ENCODE measurements around the gene PDXK. TPM values are rescaled to one million over a fixed set of nuclear protein-coding genes. Genes with fewer than 3 reads are reported as not detected.

Gene PDXK
- total RNA-seq, 1 experiment from 2014 or later, result 149 TPM

GRCh38 chr21:43779660-43780059 is 60.7 kb downstream of the PDXK start:
- DNase-seq (ENCODE audit: low read depth), result no peak

GRCh38 chr21:43781846-43782245 is 62.9 kb downstream of the PDXK start:
- no peak for DNase-seq (ENCODE audit: low read depth)

DNA sequence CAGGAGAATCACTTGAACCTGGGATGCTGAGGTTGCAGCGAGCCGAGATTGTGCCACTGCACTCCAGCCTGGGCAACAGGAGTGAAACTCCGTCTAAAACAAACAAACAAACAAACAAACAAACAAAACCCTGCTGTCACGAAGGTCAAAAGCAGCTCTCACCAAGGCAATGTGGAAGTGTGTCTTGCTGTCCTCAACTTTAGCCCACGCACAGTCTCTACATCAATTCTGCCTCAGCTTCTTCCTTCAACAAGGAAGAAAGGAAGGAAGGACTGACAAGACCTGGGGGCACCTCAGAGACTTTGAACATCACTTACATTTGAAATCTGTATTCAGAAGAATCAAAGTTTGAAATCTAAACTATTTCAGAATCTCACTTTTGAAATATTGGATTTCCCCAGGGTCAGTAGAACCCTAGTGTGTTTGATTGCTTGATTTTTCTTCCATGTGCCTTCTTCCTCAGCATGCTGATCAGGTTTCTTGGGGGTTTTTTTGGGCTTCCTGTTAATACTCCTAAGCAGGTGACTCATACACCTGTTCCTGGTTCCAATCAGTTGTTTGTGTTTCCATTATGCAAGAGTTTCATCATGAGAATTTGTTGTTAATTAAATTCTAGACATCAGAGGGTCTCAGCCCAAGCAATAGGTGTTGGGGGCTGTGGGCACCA is 63.6 kb downstream of the PDXK start:
- DNase-seq (ENCODE audit: low read depth), result no peak

- DNase-seq (ENCODE audit: low read depth), result no peak
Observed at GRCh38 chr21:43783098-43783700, 64.3 kb downstream of the PDXK start.

- no peak for DNase-seq (ENCODE audit: low read depth)
Observed at GRCh38 chr21:43785134-43785533, 66.2 kb downstream of the PDXK start.

DNA sequence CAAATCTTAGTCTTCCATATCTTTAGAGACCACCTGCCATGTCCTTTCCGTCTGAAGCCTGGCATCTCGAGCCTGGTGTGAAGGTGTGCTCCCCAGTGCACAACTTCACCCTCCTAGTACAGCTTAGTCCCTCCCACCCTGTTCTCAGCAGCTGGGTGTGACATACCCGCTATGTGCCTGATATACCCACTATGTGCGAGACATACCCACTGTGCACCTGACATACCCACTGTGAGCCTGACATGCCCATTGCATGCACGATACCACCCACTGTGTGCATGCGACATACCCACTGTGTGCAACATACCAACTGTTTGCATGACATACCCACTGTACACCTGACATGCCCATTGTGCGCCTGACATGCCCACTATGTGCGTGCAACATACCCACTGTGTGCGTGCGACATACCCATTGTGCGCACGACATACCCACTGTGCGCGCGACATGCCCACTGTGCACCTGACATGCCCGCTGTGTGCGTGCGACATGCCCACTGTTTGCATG is 67.4 kb downstream of the PDXK start:
- DNase-seq (ENCODE audit: low read depth), result no peak

DNA sequence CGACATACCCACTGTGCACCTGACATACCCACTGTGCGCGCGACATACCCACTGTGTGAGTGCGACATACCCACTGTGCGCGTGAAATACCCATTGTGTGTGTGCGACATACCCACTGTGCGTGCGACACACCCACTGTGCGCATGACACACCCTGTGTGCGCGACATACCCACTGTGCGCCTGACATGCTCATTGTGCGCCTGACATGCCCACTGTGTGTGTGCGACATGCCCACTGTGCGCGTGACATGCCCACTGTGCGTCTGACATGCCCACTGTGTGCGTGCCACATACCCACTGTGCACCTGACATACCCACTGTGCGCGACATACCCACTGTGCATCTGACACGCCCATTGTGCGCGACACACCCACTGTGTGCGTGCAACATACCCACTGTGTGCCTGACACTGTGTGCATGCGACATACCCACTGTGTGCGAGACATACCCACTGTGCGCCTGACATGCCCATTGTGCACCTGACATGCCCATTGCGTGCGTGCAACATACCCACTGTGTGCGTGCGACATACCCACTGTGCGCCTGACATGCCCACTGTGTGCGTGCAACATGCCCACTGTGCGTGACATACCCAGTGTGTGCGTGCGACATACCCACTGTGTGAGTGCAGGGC is 68.0 kb downstream of the PDXK start:
- no peak for DNase-seq (ENCODE audit: low read depth)

- peak; percentile 86 for DNase-seq (ENCODE audit: low read depth)
Observed at GRCh38 chr21:43789276-43790009, 70.5 kb downstream of the PDXK start, which contains the start of gene RRP1. Gene RRP1, plus strand, starts transcription at chr21:43789577. Its CDS starts 53 bp downstream, at chr21:43789630.

DNA sequence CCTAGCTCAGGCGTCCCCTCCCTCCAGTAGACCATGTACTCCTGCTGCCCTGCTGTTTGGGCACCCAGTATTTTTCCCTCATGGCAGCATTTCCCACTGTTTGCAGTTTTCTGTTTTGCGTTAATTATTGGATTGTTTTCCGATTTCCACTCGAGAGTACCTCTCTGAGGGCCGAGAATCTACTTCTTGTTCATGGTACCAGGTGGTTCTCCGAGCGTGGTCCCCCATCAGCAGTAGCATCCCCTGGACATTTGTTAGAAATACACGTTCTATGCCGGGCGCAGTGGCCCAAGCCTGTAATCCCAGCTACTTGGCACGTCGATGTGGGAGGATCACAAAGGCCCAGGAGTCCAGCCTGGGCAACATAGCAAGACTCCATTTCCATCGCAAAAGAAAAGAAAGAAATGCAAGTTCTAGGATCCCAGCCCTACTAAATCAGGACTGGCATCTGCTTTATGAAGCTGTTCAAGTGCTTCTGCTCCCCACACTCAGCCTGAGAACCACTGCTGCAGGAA is 71.1 kb downstream of the PDXK start:
- no peak for DNase-seq (ENCODE audit: low read depth)

GRCh38 chr21:43792406-43792805 is 73.5 kb downstream of the PDXK start:
- no peak for DNase-seq (ENCODE audit: low read depth)

DNA sequence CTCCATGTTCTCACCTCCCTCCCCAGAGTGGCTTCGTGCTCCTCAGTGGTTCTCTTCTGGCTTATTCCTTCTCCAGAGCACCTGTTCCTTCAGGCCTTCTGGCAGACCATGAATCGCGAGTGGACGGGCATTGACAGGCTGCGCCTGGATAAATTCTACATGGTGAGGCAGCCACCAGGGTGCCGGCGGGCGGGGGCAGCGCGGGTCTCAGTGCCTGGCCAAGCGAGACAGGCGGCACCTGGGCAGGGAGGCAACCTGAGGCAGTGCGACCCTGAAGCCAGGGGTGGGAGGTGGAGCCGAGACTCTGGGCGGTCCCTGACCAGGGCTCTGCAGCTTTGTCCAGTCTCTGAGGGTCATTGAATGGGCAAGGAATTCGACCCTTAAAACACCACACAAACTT is 74.3 kb downstream of the PDXK start:
- no peak for DNase-seq (ENCODE audit: low read depth)

DNA sequence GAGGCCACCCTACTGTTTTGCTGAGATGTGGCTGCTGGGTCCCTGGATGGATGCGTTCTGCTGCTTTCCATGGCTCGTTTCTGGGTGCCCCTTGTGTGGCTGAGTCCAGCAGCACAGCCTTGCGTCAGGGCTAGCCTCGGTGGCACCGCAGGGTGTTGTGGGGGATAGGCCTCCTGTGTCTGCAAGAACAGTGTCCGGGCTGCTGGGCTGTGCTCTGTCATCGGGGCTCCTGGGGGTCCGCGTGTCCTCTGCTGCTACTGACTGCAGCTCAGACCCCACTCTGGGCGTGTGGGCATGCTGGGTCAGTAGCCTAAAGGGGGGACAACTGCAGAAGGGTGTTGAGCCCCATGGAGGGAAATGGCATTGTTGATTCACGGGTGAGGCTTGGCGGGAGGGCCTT is 75.4 kb downstream of the PDXK start:
- DNase-seq (ENCODE audit: low read depth), result no peak

DNA sequence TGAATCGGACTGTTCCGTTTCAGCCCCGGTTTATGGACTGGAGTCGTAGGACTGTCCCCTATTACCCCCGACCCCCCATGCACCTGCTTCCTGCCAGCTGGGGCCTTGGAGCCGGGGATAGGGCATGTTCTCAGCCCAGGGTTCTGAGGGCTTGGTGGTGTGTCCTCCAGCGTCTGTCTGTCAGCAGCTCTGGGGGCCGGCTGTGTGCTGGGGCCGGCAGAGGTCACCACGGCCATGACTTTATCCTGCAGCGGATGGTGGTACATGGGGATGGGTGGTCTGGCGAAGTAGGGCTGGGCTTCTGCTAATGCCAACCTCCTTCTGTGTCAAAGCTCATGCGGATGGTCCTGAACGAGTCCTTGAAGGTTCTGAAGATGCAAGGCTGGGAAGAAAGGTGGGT is 75.9 kb downstream of the PDXK start:
- no peak for DNase-seq (ENCODE audit: low read depth)

DNA sequence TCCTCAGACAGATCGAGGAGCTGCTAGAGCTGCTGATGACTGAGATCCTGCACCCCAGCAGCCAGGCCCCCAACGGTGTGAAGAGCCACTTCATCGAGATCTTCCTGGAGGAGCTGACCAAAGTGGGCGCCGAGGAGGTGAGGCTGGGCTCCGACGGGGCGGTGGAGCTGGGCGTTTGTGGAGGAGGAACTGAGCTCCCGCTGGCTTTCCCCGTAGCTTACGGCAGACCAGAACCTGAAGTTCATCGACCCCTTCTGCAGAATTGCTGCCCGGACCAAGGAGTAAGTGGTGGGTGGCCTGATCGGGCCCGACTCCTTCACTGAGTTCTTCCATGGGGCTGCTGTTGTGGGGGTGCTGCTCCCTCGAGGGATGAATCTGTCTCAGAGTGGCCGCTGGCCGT is 78.5 kb downstream of the PDXK start:
- no peak for DNase-seq (ENCODE audit: low read depth)

- DNase-seq (ENCODE audit: low read depth), result no peak
Observed at GRCh38 chr21:43797925-43798715, 79.2 kb downstream of the PDXK start.

DNA sequence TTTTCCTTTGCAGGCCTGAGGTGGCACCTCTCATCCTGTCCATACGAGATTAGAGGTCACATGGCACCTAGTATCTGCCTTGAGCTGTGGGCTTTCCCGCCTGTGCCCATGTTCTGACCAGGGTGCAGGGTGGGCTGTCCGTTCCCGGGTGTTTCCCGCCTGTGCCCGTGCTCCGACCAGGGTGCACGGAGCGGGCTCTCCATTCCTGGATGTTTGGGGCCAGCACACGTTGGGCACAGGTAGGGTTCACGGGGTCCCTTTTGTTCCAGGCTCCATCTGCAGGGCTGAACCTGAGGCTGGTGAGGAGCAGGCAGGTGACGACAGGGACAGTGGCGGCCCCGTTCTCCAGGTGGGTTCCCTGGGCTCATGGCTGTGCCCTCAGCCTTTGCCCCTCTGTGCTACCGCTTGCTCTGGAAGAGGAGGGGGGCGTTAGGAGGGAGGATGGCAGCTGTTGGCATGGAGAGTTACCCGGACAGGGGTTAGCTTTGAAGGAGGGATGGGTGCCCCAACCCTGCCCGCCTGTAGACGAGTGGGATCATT is 80.4 kb downstream of the PDXK start:
- no peak for DNase-seq (ENCODE audit: low read depth)

DNA sequence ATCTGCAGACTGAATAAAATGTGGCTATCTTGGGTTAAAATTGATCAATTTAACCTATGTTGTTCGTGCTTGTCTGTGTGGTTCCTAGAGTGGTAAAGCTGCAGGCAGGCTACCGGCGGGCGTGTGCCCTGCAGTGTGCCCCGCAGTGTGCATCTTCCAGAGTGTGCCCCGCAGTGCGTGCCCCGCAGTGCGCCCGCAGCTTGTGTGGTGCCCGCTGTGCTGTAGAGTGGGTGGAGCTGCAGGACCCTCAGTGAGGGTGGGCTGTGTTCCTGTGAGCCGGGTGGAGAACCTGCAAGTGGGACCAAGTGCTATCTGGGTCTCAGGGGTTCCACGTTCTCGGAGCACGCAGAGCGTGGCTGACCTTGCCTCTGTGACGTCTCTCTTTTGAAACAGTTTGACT is 81.2 kb downstream of the PDXK start:
- DNase-seq (ENCODE audit: low read depth), result no peak

DNA sequence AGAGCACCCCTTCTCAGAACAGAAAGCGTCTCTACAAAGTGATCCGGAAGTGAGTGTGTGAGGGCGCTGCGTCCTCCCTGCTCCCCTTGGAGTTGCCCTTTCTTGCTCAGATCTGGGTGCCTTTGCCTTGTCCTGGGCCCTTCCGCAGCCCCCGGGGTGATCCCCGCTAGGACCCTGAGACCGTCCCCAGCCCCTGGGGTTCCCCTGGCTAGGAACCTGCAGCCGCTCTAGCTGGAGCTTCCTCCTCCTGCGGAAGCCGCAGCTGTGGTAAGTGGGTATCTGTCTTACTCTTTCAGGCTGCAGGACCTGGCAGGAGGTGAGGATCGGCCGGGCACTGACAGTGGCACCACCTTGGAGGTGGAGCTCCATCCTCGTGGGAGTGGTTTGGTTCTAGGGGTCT is 81.6 kb downstream of the PDXK start:
- no peak for DNase-seq (ENCODE audit: low read depth)

- DNase-seq (ENCODE audit: low read depth), result no peak
Observed at GRCh38 chr21:43801006-43801783, 82.3 kb downstream of the PDXK start.

DNA sequence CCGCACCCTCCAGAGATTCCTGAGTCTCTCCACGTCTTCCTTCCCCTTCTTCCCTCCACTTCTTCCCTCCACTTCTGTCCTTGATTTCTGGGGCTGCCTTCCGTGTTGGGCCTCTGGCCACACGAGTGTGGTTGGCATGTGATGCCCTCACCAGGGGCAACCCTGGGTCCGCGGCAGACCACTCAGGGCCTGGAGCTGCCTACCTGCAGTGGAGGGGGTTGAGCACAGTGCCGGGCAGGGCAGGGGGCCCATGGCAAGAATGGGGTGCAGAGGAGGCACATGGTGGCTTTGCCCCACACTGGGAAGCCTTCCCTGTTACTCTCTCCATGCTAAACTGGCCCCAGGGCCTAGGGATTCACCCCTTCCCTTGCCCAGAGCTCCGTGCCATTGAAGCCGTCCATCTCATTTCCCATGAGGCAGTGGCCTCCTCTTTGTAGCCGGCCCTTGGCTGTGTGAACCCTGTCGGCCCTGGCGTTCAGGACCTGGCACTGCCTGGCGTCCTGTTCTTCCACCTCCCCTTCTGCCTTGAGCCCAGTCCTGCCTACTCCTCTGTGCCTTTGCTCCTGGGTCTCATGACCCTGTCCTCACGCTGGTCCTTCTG is 83.9 kb downstream of the PDXK start:
- DNase-seq (ENCODE audit: low read depth), result no peak
